Stimulated activated CD8-positive, alpha-beta memory T cell treated with anti-CD3 and anti-CD28 coated beads, Interleukin-4, amount 100 ng/mL, for 48 hours (primary cell): ENCODE data around the gene IDUA.
"Not testable (repeated sequence)": the region's sequence is repeated elsewhere in the genome, so short reads cannot be mapped to it uniquely, and the experiment has no call there.

ENCODE experiments used
- DNase-seq: peaks from one replicate; pipeline ENCODE4 v3.0.0-alpha.2; 2020

IDUA gene

GRCh38 chr4:1033840-1034551, 47.2 kb downstream of the IDUA start:
- DNase-seq = no peak

GRCh38 chr4:1035510-1035909, 48.7 kb downstream of the IDUA start:
- DNase-seq = no peak

DNA sequence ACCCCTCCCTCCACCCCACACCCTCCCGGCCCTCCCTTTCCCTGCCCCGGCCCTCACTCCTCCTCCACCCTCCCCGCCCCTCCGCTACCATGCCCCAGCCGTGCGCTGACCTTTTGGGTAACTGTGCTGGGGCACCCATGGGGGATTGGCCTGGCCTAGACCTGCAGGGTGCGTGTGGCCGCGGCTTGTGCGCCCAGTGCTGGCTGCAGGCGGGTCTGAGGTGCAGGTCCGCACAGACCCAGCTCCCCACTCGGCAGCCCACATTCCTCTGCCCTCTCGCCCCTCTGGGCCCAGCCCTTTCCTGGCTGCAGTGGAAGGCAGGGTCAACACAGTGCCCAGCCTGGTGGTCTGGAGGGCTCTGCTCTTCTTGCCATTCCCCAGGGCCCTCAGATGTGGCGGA, 49.3 kb downstream of the IDUA start:
- no peak for DNase-seq

DNA sequence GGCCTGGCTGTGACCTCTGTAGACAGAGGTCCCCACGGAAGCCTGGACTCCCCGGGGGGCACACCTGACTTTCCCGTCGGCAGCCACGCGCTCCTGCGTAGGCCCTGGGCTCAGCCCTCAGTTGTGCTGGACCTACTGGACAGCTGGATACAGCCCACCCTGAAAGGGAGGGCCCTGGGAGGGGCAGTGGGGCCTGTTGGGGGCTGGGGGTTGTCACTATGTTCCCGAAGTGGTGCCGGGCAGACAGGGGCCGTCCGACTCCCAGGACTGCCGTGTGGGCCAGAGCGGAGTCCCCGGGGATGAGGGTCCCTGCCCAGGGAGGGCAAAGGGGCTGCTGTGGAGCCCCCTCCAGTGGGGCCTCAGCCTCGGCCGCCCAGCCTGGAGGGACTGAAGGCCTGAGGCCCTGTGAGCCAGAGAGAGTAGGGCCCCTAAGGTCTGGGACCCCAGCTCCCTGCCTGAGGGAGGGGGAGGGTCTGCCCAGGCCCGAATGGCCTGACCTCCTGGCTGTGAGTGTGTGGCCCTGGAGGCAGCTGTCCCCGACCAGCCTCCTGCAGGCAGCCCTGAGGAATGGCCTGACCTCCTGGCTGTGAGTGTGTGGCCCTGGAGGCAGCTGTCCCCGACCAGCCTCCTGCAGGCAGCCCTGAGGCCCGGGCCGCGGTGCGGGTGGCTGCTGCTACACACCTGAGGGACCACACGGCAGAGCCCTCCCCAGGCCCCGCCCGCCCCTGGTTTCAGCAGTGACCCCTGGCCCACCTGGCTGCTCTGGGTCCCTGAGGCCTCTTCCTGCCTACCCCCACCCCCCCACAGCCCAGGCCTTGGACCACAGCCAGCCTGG, 50.3 kb downstream of the IDUA start:
- no peak for DNase-seq

DNA sequence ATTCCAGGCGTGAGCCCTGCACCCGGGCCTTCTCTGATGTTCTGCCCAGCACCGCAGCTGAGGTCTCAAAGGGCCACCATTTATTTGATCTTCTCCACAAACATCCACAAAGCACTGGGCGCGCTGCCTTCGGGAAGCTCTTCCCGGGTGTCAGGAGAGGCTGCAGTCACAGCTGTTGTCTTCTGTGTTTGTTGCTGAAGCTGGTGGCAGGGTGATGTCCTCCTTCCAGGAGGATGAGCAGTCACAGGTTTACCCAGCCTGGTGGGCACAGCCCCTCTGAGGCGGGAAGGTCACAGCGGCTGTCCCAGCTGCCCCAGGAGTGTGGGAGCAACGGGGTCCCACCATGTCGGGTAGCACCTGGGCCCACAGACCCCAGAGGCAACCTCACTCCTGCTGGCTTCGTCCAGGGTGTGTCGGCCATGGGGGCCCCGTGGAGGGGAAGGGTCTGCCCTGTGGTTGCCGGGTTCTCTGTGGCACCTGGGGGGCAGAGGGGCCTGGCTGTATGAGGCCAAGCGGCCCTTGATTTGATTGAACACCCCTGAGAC, 52.2 kb downstream of the IDUA start:
- no peak for DNase-seq

GRCh38 chr4:1039493-1040343, 52.9 kb downstream of the IDUA start:
- DNase-seq = no peak

DNA sequence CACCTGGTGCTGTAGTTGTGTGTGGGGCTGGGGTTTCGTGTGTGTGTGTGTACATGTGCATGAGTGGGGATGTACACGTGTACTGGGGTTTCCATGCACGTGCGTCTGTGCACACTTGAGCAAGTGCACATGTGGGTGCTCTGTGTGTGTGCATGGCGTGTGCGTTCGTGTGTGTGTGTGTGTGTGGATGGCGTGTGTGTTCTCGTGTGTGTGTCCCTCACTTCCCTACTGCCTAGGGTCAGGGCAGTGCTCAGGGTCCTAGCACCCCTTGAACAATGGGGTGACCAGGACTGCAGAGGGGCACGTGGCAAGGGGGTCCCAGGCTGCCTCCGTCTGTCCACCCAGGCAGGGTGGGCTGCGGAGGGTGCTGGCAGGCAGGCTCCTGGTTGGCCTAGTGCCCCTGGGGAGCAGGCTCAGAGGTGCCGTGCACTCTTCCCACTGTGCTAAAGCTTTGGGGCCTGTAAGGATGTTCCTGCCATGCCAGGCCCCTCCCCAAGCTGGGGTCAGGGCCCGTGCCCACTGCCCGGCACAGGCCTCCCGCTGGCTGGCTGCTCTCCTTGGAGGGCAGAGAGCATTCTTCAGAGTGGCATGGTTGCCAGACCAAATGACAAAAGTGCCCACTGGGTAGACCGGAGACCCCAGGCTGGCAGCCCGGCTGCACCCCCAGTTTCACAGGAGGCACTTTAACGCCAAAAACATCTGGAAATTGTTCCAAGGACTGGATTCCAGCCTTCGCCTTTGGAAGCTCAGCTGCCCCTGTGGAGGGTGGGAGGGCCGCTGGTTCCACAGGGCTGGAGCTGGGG, 53.7 kb downstream of the IDUA start:
- DNase-seq = no peak

DNA sequence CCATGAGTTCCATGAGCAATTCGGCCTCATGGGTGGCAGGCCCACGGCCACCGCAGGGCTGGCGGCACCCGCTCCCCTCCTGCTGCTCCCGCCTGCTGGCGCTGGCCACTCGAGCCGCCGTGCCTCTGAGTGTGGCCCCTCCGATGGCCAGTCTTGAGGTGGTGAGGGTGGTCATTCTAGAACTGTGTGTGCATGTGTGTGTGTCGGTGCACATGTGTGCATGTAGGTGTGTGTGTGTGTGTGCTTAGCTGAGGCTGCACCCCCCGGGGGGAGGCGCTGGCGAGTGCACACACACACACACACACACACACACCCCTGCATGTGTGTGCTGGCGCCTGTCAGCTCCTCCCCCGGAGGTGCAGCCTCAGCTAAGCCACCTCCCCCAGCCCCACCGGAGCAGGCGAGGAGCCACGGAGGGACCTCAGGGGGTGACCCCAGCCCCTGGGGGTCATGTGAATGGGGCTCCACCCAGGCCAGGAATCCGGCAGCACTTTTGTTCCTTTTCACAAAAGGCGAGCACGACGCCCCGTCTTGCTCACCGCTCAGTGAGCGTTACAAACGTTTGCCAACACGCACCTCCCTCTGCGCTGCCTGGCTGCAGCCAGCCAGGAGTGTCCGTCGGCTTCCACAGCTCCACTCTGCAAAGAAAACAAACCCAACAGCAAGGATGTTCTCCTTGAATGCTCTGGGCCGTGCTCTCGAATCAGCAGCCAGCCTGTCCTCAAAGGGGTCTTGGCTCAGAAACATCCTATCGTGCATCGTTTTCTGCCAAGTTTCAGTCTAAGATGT, 54.5 kb downstream of the IDUA start:
- DNase-seq = no peak

- no peak for DNase-seq
Observed at GRCh38 chr4:1041936-1042330, 55.1 kb downstream of the IDUA start.

DNA sequence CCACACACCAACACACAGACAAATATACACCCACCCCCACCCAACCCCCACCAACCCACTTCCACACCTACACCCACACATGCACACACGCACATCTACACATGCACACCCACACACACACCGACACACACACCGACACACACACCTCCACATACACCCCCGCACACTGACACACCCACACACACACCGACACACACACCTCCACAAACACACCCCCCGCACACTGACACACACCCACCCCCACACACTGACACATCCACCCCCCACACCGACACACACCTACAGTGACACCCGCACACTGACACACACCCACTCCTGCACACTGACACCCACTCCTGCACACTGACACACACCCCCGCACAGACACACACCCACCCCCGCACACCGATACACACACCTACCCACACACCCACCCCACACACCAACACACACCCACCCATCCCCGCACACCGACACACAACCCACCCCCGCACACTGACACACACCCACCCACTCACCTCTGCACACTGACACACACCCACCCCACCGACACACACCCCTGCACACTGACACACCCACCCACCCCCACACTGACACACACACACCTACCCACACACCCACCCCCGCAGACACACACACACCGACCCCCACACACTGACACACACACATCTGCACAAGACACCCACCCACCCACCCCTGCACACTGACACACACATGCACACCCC, 55.7 kb downstream of the IDUA start:
- no peak for DNase-seq

DNA sequence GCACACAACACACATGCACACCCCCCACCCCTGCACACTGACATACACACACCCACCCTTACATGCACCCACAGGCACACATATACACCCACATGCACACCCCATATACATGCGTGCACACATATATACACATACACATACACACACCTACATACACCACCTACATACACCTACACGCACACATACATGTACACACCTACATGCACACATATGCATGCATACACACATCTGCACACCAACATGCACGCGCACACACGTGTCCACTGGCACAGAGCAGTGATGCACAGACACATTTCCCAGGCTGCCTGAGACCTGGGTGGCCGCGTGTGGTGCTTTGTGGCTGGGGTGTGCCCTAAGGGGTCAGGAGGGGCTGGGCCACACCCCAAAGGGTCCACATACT, 56.3 kb downstream of the IDUA start:
- no peak for DNase-seq

DNA sequence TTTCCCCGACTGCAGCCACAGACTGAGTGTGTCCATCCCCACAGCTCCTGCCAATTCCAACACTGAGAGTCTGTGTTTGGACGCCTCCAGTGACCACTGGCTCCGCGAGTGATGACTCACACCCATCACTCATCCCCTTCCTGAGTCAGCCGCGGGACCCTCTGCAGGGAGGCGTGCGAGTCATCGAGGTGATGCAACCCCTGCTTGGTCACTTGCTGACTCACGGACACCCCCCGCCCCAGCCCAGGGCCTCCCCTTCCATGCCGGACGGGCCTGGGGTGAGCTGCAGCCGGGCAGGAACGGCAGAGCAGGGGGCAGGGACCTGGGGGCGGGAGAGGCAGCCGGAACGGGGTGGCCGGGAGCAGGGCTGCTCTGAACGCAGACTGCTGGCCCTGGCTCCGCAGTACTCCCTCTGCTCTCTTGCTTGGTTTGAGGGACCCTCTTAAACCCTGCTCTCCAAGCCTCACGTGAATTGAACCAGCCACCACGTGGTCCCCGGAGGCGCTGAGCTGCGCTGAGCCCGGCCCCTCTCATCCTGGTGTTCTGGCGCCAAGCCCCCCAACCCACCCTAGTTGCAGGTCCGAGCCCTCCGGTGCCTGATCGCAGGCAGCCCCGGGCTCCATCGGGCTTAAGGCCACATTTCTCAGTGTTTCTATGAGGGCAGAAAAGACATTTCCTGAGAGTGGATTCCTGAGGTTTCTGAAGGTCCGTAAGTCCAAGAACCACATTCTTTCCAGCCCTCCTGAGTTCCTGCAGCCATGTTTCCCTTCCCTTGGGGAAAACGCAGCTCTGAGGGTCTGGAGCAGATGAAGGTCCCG, 57.0 kb downstream of the IDUA start:
- peak; percentile 73 for DNase-seq

DNA sequence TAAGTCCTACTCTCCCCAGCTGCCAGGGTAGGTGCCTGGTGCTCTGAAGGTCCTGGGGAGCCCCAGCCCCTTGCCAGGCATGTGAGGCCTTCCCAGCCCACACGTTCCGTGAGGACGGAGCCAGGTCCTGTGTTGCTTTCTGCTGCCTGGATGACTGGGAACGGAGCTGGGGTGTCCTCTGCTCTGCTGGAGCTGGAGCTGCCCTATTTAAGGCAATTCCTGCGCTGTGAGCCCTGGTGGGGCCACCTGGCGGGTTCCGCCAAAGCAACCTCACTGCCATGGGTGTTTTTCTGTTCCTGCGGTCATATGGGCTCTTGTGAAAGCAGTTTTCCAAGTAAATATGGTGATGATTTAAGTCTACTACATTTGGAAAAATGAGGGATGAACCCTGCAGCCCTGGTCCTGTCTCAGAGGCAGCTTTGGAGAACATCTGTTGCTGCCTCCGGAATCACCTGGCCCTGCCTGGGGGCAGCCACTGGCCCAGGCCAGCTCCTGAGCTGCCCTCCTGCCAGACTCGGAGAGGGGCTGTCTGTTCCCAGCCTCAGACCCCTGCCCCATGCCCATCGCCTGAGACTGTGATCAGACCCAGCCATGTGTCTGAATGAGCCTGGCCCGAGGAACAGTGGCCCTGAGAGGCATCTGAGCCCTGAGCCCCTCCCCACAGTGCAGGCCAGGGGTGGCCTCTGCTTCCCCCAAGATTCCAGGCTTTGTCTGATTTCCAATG, 57.8 kb downstream of the IDUA start:
- DNase-seq = no peak

DNA sequence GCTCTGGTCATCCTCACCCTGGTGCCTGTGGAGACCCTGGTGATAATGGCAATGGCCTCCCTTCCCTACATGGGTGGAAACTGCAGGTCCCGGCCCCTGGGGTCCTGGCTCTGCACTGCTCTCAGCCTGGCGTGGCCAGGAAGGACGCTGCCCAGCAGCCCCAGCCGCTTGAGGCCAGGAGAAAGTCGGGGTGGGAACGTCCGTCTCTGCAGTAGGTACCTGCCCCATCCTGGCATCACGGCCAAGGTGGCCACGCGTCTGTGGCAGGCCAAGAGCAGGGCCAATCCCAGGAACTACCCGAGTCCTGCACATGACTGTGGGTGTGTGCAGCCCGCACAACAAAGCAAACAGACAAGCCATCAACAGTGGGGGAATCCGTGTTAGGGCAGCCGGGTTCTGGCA, 58.4 kb downstream of the IDUA start:
- no peak for DNase-seq

DNA sequence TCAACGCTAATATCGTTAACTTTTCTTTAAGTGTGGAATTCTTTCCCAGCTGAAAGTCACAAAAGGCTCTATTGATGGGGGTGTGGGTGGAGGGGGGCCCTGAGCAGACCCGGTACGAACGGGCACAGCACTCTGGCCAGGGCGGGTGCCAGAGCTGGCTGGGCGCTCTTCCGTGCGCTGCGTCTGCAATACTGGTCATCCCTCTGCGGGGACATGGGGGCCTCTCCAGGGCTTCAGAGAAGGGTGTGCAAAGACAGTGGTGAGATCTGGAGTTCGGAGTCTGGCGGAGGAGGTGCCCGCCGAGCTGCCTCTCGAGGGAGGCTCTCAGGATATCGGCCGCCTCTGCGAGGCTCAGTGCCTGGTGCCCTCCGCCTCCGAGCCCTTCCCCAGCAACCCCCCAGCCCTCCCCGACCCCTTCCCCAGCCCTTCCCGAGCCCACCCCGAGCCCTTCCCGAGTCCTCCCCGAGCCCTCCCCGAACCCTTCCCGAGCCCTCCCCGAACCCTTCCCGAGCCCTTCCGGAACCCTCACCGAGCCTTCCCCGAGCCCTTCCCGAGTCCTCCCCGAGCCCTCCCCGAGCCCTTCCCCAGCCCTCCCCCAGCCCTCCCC, 58.9 kb downstream of the IDUA start:
- DNase-seq = no peak

DNA sequence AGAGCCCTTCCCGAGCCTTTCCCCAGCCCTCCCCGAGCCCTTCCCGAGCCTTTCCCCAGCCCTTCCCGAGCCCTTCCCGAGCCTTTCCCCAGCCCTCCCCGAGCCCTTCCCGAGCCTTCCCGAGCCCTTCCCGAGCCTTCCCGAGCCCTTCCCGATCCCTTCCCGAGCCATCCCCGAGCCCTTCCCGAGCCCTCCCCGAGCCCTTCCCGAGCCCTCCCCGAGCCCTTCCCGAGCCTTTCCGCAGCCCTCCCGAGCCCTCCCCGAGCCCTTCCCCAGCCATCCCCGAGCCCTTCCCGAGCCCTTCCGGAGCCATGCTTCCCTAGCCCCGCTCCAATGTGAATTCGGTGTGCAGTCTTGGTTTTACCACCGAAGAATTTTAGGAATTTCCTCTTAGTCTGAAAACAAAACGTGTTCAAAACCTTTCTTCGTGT, 59.8 kb downstream of the IDUA start:
- DNase-seq = not testable (repeated sequence)

DNA sequence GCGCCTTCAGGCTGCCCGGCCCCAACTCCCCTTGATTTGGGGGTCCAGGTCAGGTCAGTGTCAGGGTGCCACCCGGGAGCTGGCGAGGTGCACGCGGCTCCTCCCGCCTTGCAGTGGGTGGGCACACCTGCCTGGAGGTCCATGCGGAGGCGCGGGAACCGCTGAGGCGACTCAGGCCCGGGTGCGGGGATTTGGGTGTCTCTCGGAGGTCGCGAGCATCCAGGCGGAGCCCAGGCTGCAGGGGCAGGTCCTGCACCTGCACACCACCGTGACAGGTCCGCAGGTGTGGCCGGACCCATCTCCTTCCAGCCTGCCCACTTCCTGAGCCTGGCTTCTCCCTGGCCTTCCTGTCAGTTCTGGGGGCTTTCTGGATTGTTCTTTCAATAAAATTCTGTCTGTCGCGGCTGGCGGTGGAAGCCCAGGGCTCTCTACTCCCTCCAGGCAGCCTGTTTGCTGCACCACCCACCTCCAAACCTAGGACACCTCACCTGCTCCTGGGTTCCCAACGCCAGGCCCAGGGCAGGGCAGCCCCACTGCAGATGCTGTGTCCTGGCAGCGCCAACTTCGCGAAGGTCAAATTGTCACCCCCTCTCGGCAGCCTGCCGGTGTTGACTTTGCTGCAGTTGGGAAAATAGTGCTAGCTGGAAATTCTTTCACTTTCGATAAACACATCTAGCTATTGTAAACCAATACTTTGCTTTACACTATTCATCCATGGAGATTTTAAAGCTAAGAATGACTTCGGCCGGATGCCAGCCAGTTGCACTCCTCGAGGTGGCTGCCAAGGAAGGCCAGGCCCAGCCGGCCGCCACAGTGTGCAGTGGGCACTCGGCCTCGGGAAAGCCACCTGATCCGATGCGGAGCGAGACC, 60.5 kb downstream of the IDUA start:
- no peak for DNase-seq
